HG02759 (cell line): ENCODE measurements around the gene OR4K17.
"Not testable (repeated sequence)": the region's sequence is repeated elsewhere in the genome, so short reads cannot be mapped to it uniquely, and the experiment has no call there.

Experiments
- ATAC-seq: cut with Tn5 transposase; IDR thresholded peaks from one replicate; pipeline ENCODE4 v1.9.1; 2021; ENCODE audit warnings: mild to moderate bottlenecking, moderate library complexity; ENCODE audit not compliant: unreplicated experiment

The OR4K17 gene

GRCh38 chr14:20110438-20110837, at the start of gene OR4K17:
OR4K17 (plus strand) TSS chr14:20110739; CDS start chr14:20117500, 6,761 bp downstream.
- no peak for ATAC-seq

- ATAC-seq, result no peak
These were observed 18.5 kb upstream of the OR4K17 start for GRCh38 chr14:20092050-20092449.

GRCh38 chr14:20093442-20093841, 17.1 kb upstream of the OR4K17 start:
- ATAC-seq, result no peak

GRCh38 chr14:20098926-20099770, 11.4 kb upstream of the OR4K17 start:
- not testable (repeated sequence) for ATAC-seq

GRCh38 chr14:20112321-20112720, 1.8 kb downstream of the OR4K17 start:
- ATAC-seq, result peak; percentile 48

GRCh38 chr14:20116748-20117147, 6.2 kb downstream of the OR4K17 start:
- no peak for ATAC-seq

- no peak for ATAC-seq
These were observed 8.3 kb downstream of the OR4K17 start for GRCh38 chr14:20118795-20119194.

GRCh38 chr14:20138520-20138919, 28.0 kb downstream of the OR4K17 start, which contains the start of gene OR4N5:
OR4N5 (plus strand) TSS chr14:20138820; CDS start chr14:20143736, 4,916 bp downstream.
- no peak for ATAC-seq

GRCh38 chr14:20143911-20144310, 33.4 kb downstream of the OR4K17 start:
- ATAC-seq, result no peak

- ATAC-seq, result no peak
These were observed 34.3 kb downstream of the OR4K17 start for GRCh38 chr14:20144820-20145219.

- no peak for ATAC-seq
These were observed 53.9 kb downstream of the OR4K17 start for GRCh38 chr14:20164462-20164861.

GRCh38 chr14:20167091-20167490, 56.6 kb downstream of the OR4K17 start:
- ATAC-seq, result no peak

GRCh38 chr14:20169852-20170251, 59.3 kb downstream of the OR4K17 start:
- not testable (repeated sequence) for ATAC-seq
